GM19324 (cell line): ENCODE data around the gene BICRAL.
"Not testable (repeated sequence)": the region's sequence is repeated elsewhere in the genome, so short reads cannot be mapped to it uniquely, and the experiment has no call there.

Source experiments
- ATAC-seq: cut with Tn5 transposase; IDR thresholded peaks from one replicate; pipeline ENCODE4 v1.9.1; 2021; ENCODE audit warnings: mild to moderate bottlenecking, moderate library complexity; ENCODE audit not compliant: unreplicated experiment, low FRiP score

Gene BICRAL

DNA sequence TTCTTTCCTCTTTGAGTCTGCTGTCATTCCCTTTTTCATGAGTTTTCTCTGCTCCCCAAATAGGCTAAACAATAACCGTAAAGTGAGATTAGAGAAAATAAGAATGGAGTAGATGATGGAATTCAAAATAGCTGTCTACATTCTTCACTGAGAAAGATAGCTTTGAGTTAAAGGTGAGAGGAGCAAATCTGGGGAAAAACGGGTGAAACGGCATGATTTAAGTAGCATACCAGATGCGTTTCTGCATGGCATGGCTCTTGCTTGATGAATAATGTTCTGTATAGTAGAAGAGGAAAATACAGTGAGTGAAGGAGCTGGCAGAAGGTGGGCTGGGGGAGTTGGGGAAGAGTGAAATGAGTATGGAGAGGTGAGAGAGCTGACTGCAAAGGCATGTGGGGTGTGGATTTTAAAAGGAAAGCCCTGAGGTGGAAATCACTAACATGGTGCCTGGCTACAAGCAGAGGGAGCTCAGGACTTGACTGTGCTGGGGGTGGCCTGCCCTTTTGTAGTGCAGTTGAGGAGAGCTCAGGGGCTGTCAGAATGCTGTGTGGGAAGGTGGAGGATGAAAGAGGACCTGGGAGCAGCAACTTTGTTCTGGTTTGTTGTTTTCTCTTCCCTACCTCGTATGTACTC is 8.8 kb downstream of the BICRAL start:
- no peak for ATAC-seq

DNA sequence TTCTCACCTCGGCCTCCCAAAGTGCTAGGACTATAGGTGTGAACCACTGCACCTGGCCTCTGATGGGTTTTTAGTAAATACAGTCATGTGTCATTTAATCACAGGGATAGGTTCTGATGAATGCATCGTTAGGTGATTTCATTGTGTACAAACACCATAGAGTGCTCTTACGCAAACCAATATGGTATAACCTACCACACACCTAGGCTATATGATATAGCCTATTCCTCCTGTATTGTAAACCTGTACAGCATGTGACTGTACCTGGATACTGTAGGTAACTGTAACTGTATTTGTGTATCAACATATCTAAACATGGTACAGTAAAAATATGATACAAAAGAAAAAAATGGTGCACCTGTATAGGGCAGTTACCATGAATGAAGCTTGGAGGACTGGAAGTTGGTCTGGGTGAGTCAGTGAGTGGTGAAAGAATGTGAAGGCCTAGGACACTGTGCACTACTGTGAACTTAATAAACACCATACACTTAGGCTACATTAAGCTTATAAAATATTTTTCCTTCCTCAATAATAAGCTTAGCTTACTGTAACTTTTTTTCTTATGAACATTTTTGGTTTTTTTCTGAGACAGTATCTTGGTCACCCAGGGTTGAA is 10.0 kb downstream of the BICRAL start:
- ATAC-seq = no peak

- ATAC-seq = no peak
These were observed 13.8 kb downstream of the BICRAL start for GRCh38 chr6:42795651-42796050.

DNA sequence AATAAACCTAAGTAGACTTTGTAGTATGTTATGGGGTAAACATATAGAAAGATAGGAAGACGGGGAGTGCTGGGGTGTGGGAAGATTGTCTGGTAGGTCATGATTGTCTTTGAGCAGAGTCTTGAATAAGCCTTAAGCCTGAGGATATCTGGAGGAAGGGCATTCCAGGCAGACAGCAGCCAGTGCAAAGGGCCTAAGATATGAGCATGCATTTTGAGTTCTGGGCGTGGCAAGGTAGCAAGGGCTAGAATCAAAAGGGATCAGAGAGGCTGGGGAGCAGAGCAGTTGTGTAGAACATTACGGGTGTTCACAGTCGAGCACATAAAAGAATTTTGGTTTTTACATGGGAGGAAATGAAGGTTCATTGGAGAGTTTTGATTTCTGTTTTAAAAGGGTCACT is 14.3 kb downstream of the BICRAL start:
- ATAC-seq = no peak

GRCh38 chr6:42797696-42798095 is 15.8 kb downstream of the BICRAL start:
- not testable (repeated sequence) for ATAC-seq

DNA sequence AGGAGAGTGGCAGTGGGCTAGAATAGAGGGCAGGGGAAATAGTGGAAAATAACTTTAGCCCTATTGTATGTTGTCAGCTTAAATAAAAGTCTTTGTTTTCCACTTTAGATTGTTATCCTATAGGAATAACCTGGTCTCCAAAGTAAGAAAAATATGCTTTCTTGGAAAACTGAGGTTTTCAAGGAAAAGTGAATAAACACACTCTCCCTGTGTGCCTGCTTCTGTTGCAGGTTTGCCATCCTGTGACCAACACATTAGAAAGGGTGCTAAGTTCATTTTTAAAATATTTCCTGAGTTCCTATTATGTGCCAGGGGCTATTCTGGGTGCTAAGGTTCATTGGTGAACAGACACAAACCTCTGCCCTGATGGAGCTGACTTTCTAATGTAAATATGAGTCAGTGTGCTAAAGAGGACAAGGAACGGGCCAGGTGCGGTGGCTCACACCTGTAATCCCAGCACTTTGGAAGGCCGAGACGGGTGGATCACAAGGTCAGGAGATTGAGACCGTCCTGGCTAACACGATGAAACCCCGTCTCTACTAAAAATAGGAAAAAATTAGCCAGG is 23.5 kb downstream of the BICRAL start:
- no peak for ATAC-seq

DNA sequence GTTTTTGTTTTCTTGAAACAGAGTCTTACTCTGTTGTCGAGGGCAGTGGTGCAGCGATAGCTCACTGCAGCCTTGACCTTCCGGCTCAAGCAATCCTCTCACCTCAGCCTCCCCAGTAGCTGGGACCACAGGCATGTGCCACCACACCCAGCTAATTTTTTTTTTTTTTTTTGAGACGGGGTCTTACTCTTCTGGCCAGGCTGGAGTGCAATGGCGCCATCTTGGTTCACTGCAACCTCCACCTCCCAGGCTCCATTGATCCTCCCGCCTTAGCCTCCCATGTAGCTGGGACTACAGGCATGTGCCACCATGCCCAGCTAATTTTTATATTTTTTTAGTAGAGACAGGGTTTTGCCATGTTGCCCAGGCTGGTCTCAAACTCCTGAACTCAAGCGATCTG is 24.5 kb downstream of the BICRAL start:
- not testable (repeated sequence) for ATAC-seq

- no peak for ATAC-seq
These were observed 26.9 kb downstream of the BICRAL start for GRCh38 chr6:42808492-42809483.

DNA sequence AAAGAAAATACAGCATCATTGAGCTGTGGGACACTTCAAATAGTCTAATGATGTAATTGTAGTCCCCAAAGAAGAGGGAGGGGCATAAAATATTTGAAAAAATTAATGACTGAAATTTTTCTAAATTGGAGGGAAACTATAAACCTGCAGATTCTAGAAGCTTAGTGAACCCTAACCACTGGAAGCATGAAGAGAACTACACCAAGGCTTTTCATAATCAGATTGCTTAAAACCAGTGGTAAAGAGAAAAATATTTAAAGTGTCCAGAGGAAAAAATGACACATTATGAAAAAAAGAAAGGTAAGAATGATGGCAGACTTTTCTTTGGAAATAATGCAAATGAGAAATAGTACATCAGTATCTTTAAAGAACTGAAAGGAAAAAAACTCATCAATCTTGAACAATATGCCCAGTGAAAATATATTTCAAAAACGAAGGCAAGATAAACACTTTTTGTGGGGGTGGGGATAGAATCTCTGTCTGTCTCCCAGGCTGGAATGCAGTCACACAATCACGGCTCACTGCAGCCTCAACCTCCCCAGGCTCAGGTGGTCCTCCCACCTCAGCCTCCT is 31.3 kb downstream of the BICRAL start:
- ATAC-seq = no peak

- no peak for ATAC-seq
These were observed 32.1 kb downstream of the BICRAL start for GRCh38 chr6:42813906-42814444.

GRCh38 chr6:42815726-42816125 is 33.9 kb downstream of the BICRAL start:
- not testable (repeated sequence) for ATAC-seq

DNA sequence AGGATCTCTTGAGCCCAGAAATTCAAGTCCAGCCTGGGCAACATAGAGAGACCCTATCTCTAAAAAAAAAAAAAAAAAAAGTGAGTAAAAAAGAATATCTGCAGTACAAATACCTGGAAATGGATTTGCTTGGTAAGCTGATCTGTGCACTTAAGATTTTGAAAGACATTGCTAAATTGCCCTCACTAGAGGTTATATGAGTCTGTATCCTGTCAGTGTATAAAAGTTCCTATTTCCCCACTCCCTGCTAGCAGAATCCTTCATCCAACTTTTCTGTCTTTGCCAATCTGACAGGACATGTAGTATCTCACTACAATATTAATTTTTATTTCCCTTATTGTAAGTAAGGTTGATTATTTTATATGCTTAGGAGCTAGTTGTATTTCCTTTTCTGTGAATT is 36.1 kb downstream of the BICRAL start:
- no peak for ATAC-seq

GRCh38 chr6:42818416-42818815 is 36.6 kb downstream of the BICRAL start:
- no peak for ATAC-seq

DNA sequence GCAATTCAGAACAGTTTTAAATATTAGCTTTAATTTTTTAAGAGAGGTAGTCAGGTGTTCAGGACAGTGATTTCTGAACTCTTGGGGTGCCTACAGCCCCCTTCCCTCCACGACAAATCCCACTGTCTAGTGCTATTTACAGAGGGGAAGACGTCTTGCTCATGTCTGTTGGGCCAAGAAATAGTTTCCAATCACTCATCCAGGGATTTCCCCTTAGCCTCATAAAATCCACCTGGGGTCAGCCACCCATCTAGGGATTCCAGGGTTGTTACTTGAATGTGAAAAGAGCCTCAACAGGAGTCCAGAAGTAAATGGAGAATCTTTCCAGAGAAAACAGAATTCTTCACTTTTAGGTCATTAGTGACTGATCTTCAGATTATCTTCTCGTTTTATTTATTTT is 37.0 kb downstream of the BICRAL start:
- no peak for ATAC-seq

GRCh38 chr6:42819803-42820511 is 38.1 kb downstream of the BICRAL start:
- no peak for ATAC-seq

GRCh38 chr6:42820512-42821340 is 38.9 kb downstream of the BICRAL start:
- no peak for ATAC-seq

- ATAC-seq = no peak
These were observed 39.5 kb downstream of the BICRAL start for GRCh38 chr6:42821341-42821668.

DNA sequence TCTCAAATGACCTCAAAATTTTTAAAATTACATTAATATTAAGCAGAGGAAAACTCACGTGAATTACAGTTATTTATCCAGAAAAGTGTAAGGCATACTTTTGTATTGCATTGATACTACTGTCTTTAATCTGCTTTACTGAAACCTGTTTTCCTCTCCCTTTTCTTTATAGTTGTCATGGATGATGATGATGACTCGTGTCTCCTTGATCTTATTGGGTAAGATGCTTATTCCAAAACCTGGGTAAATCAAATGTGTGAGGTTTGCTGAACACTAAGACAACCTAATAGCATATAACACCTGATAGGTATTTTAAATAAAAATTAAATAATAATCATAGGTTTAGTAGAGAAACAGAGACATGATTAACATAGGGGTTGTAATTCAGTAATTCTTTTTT is 40.0 kb downstream of the BICRAL start:
- no peak for ATAC-seq

- no peak for ATAC-seq
These were observed 47.8 kb downstream of the BICRAL start for GRCh38 chr6:42829561-42830092.
